ENCODE results near the gene STOX2. TPM values are rescaled to one million over a fixed set of nuclear protein-coding genes. Genes with fewer than 3 reads are reported as not detected.
"Not testable (repeated sequence)": the region's sequence is repeated elsewhere in the genome, so short reads cannot be mapped to it uniquely, and the experiment has no call there.

STOX2 gene
- total RNA-seq, 1 donor from 2014 or later: 10.0 TPM

DNA sequence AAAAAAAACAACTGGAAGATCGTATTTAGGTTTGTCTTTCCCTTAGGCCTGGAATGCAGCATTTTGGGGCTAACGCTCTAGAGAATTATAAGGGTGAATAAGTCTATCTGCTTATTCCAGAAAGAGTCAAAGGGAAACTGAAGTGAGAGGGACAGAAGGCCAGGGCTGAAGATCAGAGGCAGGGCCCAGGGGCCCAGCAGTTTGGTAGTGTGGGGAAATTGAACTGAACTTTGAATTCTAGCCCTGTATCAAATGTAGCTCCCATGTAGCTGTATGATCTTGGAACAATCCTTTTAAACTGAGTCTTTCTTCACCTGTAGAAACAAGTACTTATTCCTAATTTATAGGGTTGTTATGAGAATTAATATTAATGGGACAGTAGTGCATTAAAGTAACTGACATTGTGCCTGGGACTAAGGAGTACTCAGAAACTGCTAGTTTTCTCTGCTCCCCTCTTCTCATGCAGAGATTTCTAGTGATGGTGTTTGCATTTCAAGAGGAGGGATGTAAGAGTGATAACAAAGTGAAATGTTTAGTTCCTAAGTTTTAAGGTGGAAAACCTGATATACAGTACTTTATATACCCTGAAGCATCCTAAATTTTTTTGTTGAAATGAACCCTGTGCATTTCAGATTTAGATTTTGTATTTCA lies 30.4 kb downstream of the STOX2 start:
- no peak for DNase-seq (ENCODE audit: low read depth in 2 of 2)

DNA sequence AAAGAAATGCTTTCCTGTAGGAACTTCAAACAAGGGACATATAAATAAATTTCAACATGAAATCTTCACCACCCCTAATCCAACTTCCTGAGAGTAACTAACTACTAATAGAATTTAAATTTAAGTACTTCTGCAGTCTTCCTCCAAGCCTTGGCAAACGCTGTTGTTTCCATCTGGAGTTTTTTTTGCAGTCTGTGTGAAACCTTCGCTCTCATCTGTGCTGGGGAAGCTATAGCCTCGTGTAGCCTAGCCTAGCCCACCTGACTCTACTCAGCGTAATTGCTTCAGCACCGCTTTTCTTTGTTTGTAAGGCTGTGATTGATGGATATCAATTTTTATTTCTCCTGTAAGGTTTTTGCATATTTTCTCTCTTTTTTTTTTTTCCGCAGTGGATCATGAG lies 30.9 kb downstream of the STOX2 start:
- no peak for DNase-seq (ENCODE audit: low read depth in 2 of 2)

DNA sequence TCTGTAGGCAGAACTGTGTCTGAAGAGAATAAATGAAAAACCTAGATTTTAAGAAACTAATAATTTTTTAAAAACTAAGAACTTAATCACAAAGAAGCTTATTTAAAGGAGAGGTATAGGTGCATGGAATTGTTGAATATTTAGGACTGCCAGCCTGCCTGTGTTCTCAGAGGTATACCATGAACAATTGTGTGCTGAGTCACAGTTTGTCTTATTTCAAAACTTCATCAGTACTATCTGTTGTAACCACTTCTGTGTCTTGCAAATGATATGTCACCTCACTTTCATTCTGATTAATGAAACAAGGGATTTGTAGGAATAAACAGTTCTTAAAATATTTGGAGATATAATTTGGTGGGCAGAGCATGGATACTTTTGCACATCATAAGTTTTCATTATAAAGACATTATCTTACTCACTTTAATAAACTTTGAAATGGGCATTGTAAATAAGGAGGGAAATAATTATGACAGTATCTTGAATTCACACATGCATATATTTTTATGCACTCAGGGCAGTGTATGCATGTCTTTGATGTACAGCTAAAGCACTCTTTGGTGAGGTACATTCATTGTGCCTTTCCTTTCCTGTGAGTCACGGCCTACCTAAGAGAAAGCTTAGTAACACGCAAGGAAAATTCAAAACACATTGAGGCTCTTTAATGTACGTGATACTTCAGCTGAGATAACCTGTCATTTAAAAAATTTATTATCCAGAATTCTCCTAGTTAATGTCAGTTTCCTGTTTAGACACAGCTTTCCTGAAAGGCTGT lies 31.7 kb downstream of the STOX2 start:
- DNase-seq (ENCODE audit: low read depth in 2 of 2): no peak

DNA sequence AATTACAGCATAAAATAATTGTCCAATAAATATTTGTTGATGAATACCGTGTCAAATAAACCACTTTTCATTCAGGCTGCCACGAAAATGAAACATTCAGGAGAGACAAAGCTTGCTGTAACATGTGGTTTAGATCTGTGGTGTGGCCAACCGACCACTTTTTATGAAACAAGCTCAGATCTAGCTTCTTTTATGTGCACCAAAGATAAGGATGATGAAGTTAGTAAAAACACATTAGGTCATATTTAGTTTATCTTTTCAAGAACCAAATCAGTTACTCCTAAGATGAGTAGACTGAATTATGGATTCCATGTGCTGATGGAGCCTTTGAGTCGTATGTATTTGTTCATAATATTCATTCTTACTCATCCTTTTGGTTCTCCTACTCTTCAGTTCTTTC lies 35.8 kb downstream of the STOX2 start:
- no peak for DNase-seq (ENCODE audit: low read depth in 2 of 2)

DNA sequence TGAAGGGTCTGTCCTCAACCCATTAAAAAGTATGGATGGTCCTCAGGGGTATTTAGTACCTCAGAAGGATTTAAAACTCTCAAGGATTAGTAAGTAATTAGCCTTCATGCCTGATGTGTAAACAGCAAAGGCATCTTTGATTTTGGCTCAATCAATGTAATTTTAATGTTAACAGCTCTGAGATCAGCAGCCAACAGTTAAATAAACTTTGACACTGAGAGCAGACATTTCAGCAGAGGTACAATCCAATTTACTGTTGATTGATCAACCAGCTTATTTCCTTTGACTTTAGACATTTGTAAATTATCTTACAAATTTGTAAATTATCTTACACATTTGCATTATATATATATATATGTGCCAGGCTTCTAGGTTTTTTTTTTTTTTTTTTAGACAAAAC lies 36.9 kb downstream of the STOX2 start:
- no peak for DNase-seq (ENCODE audit: low read depth in 2 of 2)

DNA sequence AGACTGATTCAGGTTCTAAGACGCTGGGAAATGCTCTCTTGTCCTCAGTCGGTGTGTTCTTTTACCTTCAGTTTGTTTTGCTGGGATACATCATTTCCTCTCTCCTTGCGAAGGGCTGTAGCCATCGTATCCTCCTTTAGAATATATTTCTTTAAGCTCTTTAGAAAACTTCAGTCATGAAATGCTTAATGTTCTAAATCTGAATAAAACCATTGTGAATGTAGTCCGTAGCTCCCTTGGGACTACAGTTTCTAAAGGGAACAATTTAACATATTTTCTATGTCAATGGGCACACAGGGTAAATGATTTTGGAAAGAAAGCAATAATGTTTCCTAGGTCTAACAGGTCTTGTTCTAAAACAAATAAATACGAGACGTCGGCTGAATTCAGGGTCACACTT lies 40.6 kb downstream of the STOX2 start:
- no peak for DNase-seq (ENCODE audit: low read depth in 2 of 2)

DNA sequence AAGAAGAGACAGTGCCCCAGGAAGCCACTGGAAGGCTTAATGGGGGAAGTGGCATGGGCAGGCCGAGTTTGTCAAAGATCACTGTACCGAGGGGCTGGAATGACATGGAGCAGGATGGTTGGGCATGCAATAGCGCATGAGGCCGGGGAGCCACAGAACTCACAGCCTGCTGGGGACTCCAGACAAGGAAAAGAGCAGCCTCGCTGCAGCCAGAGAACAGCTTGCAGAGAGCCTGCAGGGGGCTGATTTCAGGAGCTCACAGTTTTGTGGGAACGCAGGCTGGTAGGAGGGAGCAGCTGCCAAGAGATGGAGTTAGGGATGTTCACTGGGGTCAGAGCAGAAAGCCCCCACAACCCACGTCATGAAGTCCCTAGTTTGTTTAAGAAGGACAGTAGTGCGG lies 45.4 kb downstream of the STOX2 start:
- DNase-seq (ENCODE audit: low read depth in 2 of 2): no peak

DNA sequence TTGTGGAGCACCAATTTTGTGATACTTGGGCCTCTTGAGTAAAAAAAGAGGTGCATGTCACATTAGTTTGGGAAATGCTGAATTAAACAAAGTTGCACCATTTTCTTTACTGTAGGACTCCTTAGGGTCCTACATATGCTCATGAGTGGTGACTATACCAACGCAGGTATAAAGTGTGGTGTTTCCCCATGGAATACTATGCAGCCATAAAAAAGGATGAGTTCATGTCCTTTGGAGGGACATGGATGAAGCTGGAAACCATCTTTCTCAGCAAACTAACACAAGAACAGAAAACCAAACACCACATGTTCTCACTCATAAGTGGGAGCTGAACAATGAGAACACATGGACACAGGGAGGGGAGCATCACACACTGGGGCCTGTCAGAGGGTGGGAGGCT lies 47.5 kb downstream of the STOX2 start:
- DNase-seq (ENCODE audit: low read depth in 2 of 2): not testable (repeated sequence)

DNA sequence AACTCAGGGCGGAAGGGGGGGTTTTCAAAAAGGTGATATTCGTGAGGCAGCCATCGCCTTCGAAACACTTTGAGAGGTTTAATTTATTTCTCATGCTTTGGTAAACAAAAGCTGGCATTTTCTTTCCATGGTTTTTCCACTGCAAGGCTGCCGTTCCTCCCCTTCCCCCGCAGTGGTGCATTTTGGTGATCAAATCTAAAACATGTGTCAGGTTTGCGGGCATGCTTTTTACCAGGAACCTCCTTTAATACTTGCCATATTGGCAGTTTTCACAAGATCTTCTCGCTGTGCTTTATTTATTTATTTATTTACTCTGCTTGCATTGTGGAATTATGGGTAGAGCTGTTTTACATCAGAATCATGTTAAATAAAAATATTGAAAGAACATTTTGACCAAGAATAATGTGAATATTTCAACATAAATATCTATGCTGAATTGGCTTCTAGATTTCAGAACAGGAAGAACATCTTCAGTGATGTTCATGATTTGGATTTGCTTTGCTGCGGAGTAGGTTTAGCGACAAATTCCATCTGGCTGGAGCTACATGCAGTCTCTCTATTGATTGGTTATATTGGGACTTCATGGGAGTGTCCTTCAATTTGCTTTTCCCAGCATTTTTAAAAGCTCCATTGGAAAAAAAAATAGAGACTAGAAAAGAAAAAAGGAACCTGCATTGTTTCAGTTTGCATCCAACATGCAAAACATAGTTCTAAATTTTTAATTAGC lies 54.4 kb downstream of the STOX2 start:
- no peak for DNase-seq (ENCODE audit: low read depth in 2 of 2)

DNA sequence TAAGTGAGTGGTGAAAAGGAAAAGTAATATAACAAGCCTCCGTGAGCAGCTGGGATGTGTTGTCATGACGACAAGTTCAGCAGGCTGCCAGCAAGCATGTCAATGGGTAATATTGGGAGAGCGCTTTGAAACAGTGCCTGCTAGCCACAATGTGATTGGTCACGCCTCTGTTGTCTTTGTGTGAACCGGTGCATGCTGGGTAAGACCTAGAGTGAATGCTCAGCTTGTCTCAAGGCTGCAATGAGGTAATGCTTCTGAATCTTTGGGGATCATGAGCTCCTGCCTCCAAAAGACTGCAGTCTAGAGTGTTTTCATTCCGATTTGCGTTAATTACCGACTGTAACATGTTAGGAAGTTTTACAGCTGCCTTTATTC lies 54.9 kb downstream of the STOX2 start:
- no peak for DNase-seq (ENCODE audit: low read depth in 2 of 2)

DNA sequence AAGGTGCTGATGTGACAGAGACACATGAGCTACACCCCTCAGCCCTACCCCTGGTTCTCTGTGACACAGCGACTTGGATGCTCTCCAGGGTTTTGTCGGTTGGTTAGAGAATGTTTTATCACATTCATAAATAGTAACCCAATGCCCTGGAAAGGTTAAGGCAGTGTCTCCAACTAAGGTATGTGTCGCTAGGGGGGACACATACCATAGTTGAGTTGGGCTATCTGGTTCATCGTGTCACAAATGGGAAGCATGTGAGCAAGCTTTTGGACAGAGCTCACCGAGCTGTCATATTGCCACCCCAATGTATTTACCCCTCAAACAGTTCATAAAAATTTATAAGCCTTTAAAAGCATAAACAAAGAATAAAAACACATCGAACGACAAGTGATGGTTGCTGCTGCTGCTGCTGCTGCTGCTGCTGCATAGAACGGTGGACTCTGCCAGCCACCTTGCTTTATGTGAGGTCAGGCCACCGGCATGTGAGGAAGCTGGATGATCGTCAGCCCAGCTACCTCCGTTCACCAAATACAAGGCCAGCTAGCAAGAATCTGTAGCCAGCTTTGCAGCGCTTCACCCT lies 55.9 kb downstream of the STOX2 start:
- DNase-seq (ENCODE audit: low read depth in 2 of 2): no peak

DNA sequence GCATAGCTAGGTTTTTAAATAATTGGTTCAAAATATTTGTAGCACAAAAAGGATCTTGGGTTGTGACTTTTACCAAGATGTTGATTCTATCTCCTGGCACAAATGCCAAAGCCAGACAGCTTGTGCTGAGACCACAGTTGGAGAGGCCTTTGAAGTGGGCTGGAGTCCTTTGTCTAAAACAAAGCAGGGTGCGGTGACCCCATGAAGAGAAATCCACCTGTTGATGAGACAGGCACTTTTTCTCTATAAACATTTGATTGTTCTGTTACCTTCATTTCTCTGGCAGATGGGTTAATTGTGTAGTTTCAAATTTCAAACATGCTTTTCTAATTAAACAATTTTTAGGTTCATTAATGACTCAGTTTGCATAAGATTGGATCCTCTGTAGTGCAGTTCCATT lies 56.7 kb downstream of the STOX2 start:
- no peak for DNase-seq (ENCODE audit: low read depth in 2 of 2)

DNA sequence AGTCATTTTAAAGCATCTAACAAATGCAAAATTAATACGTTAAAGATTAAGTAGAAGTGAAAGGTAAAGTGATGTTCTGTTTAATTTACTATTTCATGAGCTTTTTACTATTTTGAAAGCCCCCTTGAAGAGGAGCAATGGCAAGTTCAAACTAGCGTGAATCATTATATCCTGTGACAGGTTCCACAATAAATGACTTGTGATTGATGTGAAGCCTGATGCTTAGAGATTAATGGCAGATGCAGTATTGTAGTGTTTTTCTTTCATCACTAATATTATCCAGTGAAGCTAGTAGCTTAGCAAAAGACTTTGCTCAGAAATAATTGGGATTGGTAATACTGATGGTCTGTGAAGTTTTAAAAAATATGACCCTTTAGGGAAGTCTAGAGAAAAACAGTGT lies 57.3 kb downstream of the STOX2 start:
- DNase-seq (ENCODE audit: low read depth in 2 of 2): no peak

DNA sequence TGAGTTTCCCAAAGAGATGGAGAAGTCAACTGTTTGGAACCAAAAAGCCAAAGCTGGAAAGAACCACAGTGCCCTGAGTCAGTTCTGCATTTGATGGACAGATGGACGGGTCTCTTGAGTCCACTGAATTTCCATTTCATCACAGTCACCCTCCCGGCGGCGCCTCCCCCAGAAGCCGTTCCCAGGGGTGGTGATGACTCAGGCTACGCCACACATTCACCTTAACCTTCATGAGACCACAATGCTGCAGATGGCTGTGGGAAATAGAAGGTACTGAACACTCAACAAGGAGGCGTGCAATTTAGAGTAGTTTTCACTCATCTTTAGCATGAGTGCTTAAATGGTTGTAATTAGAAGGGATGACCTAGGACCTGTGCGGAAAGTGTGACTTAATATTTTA lies 61.3 kb downstream of the STOX2 start:
- no peak for DNase-seq (ENCODE audit: low read depth in 2 of 2)

DNA sequence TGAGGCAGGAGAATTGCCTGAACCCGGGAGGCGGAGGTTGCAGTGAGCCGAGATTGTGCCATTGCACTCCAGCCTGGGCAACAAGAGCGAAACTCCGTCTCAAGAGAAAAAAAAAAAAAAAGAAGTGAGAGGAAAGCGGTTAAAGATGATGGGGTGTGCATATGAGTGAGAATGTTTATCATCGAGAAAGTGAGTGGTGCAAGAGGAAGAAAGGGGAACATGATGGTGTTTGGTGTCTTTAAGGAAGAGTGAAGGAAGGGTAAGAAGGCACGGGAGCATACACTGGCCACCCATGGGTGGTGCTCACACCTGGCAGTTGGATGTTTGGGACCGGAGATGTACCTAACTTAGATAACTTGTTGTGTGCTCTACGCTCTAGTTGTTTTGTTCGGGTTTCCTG lies 62.2 kb downstream of the STOX2 start:
- DNase-seq (ENCODE audit: low read depth in 2 of 2): no peak

DNA sequence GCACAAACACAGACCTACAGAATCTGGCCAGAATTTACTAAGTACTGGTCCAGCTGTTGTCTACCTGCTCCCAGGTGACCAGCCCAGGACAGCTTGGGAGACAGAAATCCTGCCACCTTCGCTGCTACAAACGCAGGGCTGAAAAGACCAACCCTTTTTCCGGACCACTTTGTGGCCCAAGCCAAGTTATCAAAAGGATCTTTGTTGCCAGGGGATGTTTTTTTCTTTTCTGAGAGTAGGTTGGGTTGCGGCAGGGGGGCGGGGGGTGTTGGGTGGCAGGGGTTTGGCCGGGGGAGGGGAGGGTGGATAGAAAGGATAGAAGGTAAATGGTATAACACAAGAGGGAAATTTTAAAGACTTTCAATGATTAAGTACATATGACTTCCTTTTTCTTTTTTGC lies 63.4 kb downstream of the STOX2 start:
- DNase-seq (ENCODE audit: low read depth in 2 of 2): no peak

DNA sequence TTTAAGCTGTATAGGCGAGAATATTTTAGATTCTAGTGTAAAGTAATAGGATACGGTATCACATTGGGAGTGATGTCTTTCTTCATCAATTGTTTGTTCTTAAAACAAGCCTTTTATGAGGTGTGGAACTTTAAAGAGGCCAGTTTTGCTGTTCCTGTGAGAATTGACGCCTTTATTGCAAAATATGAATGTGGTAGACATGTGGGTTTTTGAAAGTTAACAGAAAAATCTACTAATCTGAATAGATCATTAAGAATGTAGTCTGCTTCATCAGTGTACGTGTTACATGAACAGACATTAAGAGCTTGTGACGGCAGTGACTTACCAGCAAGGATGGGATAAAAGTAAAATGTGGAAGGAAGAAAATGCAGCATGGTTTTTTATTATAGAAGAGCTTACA lies 63.8 kb downstream of the STOX2 start:
- no peak for DNase-seq (ENCODE audit: low read depth in 2 of 2)

DNA sequence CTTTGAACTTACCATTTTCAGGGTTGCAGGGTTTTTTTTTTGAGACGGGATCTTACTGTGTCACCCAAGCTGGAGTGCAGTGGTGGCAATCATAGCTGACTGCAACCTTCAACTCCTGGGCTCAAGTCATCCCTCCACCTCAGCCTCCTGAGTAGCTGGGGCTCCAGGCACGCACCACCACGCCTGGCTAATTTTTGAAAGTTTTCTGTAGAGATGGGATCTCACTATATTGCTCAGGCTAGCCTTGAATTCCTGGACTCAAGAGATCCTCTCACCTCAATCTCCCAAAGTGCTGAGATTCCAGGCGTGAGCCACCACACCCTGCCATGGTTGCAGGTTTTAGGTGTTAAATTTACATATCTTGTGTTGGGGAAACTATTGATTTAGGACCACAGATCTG lies 64.5 kb downstream of the STOX2 start:
- no peak for DNase-seq (ENCODE audit: low read depth in 2 of 2)

DNA sequence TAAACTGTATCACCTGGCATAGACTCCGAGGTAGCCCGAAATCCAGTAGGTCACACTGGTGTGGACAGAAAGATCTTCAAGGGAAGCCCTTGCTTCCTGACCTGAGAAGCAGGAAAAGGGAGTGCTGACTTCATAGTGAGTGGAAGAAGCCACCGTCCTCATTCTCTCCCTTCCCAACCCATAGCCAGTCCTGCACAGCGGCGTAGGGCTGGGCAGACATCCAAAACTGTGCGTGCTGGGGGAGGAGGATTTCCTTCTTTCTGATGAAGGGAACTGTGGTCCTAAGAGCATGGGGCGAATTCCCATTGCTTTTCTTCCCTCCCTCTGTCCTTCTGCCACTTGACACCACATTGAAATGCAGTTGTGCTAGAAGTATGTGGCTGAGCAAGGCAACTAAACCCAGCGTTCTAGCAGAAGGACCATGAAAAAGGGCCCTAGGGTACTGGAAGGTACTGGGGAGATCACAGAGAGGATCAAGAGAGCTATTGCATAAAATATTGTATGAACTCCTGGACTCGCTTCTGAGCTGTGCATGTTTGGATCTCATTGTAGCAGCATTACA lies 66.9 kb downstream of the STOX2 start:
- DNase-seq (ENCODE audit: low read depth in 2 of 2): peak; percentile 1 to 9

DNA sequence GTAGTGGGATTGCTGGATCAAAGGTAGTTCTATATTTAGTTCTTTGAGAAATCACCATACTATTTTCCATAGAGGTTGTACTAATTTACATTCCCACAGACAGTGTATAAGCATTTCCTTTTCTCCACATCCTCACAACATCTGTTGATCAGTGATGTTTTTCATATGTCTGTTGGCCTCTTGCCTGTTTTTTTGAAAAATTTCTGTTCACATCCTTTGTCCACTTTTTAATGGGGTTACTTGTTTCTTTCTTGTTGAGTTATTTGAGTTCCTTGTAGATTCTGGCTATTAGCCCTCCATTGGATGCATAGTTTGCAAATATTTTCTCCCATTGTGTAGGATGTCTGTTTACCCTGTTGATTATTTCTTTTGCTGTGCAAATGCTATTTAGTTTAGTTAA lies 72.6 kb downstream of the STOX2 start:
- no peak for DNase-seq (ENCODE audit: low read depth in 2 of 2)

DNA sequence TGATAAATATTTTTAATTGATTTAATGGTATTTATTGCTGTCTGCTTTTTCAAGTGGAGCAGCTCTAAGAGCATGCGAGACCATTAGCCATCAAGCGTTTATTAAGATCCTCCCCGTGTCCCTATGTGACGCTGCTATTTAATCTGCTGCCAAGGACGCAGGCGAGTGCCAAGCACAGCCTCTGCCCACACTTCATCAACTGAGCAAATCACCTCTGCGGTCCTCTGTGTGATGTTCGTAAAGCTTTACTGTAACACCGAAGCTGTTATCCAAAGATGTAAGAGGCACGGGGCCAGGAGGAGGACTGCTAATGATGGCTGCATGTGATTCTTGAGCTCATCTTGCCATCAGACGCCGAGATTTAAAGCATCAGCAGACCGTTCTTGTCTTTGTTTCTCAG lies 79.5 kb downstream of the STOX2 start:
- DNase-seq (ENCODE audit: low read depth in 2 of 2): no peak

DNA sequence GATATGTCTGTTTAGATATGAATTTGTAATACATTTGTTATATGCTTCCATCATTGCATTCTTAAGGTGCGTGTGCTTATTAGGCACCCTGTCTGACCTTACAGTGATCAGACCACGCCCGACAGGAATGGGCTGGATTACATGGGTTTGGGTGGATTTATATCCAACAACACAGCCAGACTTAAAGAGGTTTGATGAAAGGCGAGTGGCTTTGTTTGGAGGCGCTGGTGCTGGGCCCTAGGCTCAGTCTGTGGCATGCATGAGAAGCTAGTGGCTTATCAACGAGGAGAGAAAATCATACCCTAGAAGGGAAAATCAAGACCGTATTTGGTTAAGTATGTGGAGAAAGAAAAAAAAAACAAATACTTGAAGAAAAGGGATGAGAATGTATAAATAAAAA lies 80.7 kb downstream of the STOX2 start:
- no peak for DNase-seq (ENCODE audit: low read depth in 2 of 2)
